ENCODE measurements around the gene RNF103. TPM values are rescaled to one million over a fixed set of nuclear protein-coding genes. Genes with fewer than 3 reads are reported as not detected.

RNF103 gene
- total RNA-seq, 1 experiment from 2014 or later: 24.5 TPM

- Histone ChIP-seq H3K9me3 (ENCODE audit: insufficient read depth, low read depth) (peaks cover 7% of the 10 kb centered on the region; the same call in 1 of the 2 replicates), H3K4me1 (replicated peaks; ENCODE audit: insufficient read depth) (no peaks in the 10 kb centered on the region), H2AFZ (no peak overlapping the region), H3K27me3 (ENCODE audit: insufficient read depth, low read depth) (no peaks in the 10 kb centered on the region), H3K27ac (no peak overlapping the region), H3K9me2 (ENCODE audit: insufficient read depth) (no peaks in the 10 kb centered on the region), H3K4me3 (no peak overlapping the region), H3K4me2 (no peak overlapping the region), H4K20me1 (ENCODE audit: insufficient read depth) (no peaks in the 10 kb centered on the region), H3F3A (ENCODE audit: insufficient read depth, low read depth) (no peaks in the 10 kb centered on the region), H3K36me3 (ENCODE audit: low read depth) (no peaks in the 10 kb centered on the region), H3K79me2 (ENCODE audit: low read depth) (no peaks in the 10 kb centered on the region)
- no peak for DNase-seq
- intact Hi-C loops (cut with micrococcal nuclease; ENCODE audit: unreplicated experiment): no loop called here
- ChIA-PET CTCF (no interaction called here), POLR2A (ENCODE audit: unreplicated experiment) (no interaction called here)
- TF ChIP-seq EZH2 (IDR thresholded peaks at IDR 0.05; ENCODE audit: low read depth) (no peak), CTCF (conservative IDR thresholded peaks at IDR 0.05) (no peak)
- no TSS peak for BruUV-seq (replicated peaks)
Observed at GRCh38 chr2:86646865-86647264, 23.2 kb upstream of the RNF103 start.

- Histone ChIP-seq H3K27me3 (ENCODE audit: insufficient read depth, low read depth) (no peaks in the 10 kb centered on the region), H3K9me3 (ENCODE audit: insufficient read depth, low read depth) (peaks cover 7% of the 10 kb centered on the region; the same call in 1 of the 2 replicates), H3K79me2 (ENCODE audit: low read depth) (no peaks in the 10 kb centered on the region), H3K36me3 (ENCODE audit: low read depth) (no peaks in the 10 kb centered on the region), H4K20me1 (ENCODE audit: insufficient read depth) (no peaks in the 10 kb centered on the region), H3K4me1 (replicated peaks; ENCODE audit: insufficient read depth) (no peaks in the 10 kb centered on the region), H3K9me2 (ENCODE audit: insufficient read depth) (no peaks in the 10 kb centered on the region), H3K4me3 (no peak overlapping the region), H3F3A (ENCODE audit: insufficient read depth, low read depth) (no peaks in the 10 kb centered on the region), H3K27ac (no peak overlapping the region), H2AFZ (no peak overlapping the region), H3K4me2 (no peak overlapping the region)
- ChIA-PET CTCF (no interaction called here), POLR2A (ENCODE audit: unreplicated experiment) (no interaction called here)
- intact Hi-C loops (cut with micrococcal nuclease; ENCODE audit: unreplicated experiment): no loop called here
- no peak for DNase-seq
- TF ChIP-seq EZH2 (IDR thresholded peaks at IDR 0.05; ENCODE audit: low read depth) (no peak), CTCF (conservative IDR thresholded peaks at IDR 0.05) (no peak)
- no TSS peak for BruUV-seq (replicated peaks)
Observed at GRCh38 chr2:86646329-86646728, 22.7 kb upstream of the RNF103 start.

GRCh38 chr2:86645752-86646151 lies 22.1 kb upstream of the RNF103 start:
- no peaks in the 10 kb centered on the region for H3K79me2 ChIP-seq (ENCODE audit: low read depth)
- H3F3A ChIP-seq (ENCODE audit: insufficient read depth, low read depth): no peaks in the 10 kb centered on the region
- ChIA-PET POLR2A (ENCODE audit: unreplicated experiment) (no interaction called here), CTCF (no interaction called here)
- H3K9me3 ChIP-seq (ENCODE audit: insufficient read depth, low read depth): peaks cover 7% of the 10 kb centered on the region; the same call in 1 of the 2 replicates
- no peak for DNase-seq
- no peaks in the 10 kb centered on the region for H3K4me1 ChIP-seq (replicated peaks; ENCODE audit: insufficient read depth)
- no peak overlapping the region for H3K4me3 ChIP-seq
- no peak overlapping the region for H2AFZ ChIP-seq
- no peak overlapping the region for H3K4me2 ChIP-seq
- intact Hi-C loops (cut with micrococcal nuclease; ENCODE audit: unreplicated experiment): no loop called here
- H4K20me1 ChIP-seq (ENCODE audit: insufficient read depth): no peaks in the 10 kb centered on the region
- H3K27me3 ChIP-seq (ENCODE audit: insufficient read depth, low read depth): no peaks in the 10 kb centered on the region
- H3K9me2 ChIP-seq (ENCODE audit: insufficient read depth): no peaks in the 10 kb centered on the region
- BruUV-seq (replicated peaks): no TSS peak
- no peak overlapping the region for H3K27ac ChIP-seq
- TF ChIP-seq EZH2 (IDR thresholded peaks at IDR 0.05; ENCODE audit: low read depth): no peak
- TF ChIP-seq CTCF (conservative IDR thresholded peaks at IDR 0.05): no peak
- no peaks in the 10 kb centered on the region for H3K36me3 ChIP-seq (ENCODE audit: low read depth)

Data from PC-9 (cell line).